Esophagus squamous epithelium (tissue), 5 donors: ENCODE measurements around the gene DBN1. TPM values are rescaled to one million over a fixed set of nuclear protein-coding genes. Genes with fewer than 3 reads are reported as not detected.
A peak's percentile ranks its signal among the peaks of the same experiment; 100 is the strongest.

Source experiments
- DNase-seq: peaks from one replicate; lab custom pipeline; 2025; lab: John Stamatoyannopoulos, UW
- H3K27ac ChIP-seq, 4 donors: fragments of 200-600 bp; sonication (generic); one replicate each; pipeline ENCODE4 v1.5.1; 2016 to 2019; ENCODE audit warnings: mild to moderate bottlenecking in 1 of 4
- H3K27me3 ChIP-seq, 4 donors: fragments of 200-600 bp; sonication (generic); 1 replicate in 3 of 4; 2 replicates in 1 of 4; pipeline versions ENCODE4 v1.5.1 to v1.6.0; 2017 to 2021; ENCODE audit warnings: antibody characterized with exemption in 1 of 4
- H3K36me3 ChIP-seq, 3 donors: fragments of 200-600 bp; sonication (generic); one replicate each; pipeline ENCODE4 v1.5.1; 2016 to 2019
- H3K4me1 ChIP-seq, 3 donors: fragments of 200-600 bp; sonication (generic); one replicate each; pipeline ENCODE4 v1.5.1; 2017 to 2019
- H3K4me3 ChIP-seq, 4 donors: fragments of 200-600 bp; sonication (generic); 1 replicate in 3 of 4; 2 replicates in 1 of 4; pipeline ENCODE4 v1.5.1; 2016 to 2019; ENCODE audit warnings: mild to moderate bottlenecking in 2 of 4, moderate library complexity in 1 of 4
- H3K9me3 ChIP-seq, 3 donors: fragments of 200-600 bp; sonication (generic); one replicate each; pipeline ENCODE4 v1.5.1; 2016 to 2019
- CTCF ChIP-seq, 6 experiments: fragments of 450-650 bp in 4 of 6; fragments of 200-600 bp in 2 of 6; sonication (generic) in 2 of 6; IDR thresholded peaks; one replicate each; pipeline ENCODE4 v1.5.1; 2016 to 2019; ENCODE audit warnings: antibody characterized with exemption in 6 of 6, mild to moderate bottlenecking in 4 of 6, moderate library complexity in 4 of 6
- POLR2A ChIP-seq, 4 donors: fragments of 450-650 bp; IDR thresholded peaks; one replicate each; pipeline ENCODE4 v1.6.1; 2017; ENCODE audit warnings: antibody characterized with exemption in 4 of 4, mild to moderate bottlenecking in 4 of 4, moderate library complexity in 3 of 4
- WGBS, 2 donors: methylation state at CpG; one replicate each; pipeline ENCODE4 v1.1.5; 2018; 5-methylcytosine and 5-hydroxymethylcytosine counted together
- intact Hi-C: fragments of 100-400 bp; cut with DNase I; formaldehyde crosslinking; loops from one replicate; pipeline ENCODE4 v1.15.0; 2022
- total RNA-seq, 4 donors: library from RNA; depleted of rRNA; stranded (reverse); fragments of >200 nt; gene quantifications; one replicate each; pipeline ENCODE4 v1.1.0, GENCODE V29; 2016
- donor health status: DM: yes; HTN: yes; CAD: no.

DBN1 gene
- total RNA-seq, 4 donors from 2014 or later, result 11.9 to 51.1 (median 27.2) TPM

- no peak overlapping the region for H3K4me3 ChIP-seq
- peaks cover 0 to under 1% (median 0%) of the 10 kb centered on the region in 4 donors for H3K27me3 ChIP-seq
- no peaks in the 10 kb centered on the region for H3K9me3 ChIP-seq
- H3K27ac ChIP-seq, result no peak overlapping the region
- WGBS, 2 donors, result 81 to 86% methylated on average over 7 to 11 of the region's 24 CpGs
- H3K36me3 ChIP-seq, result peaks cover 0 to 10% (median 0%) of the 10 kb centered on the region in 3 donors
- TF ChIP-seq CTCF (IDR thresholded peaks at IDR 0.05) (no peak), POLR2A (IDR thresholded peaks at IDR 0.05) (no peak)
- no peak for DNase-seq
- intact Hi-C loops, result loop anchor here (5.0 kb wide), 1 partner anchor 111 kb away; no protein-coding TSS in a partner anchor
- peaks cover 8 to 28% (median 12%) of the 10 kb centered on the region in 3 donors for H3K4me1 ChIP-seq
Observed at GRCh38 chr5:177503351-177504085, 30.1 kb upstream of the DBN1 start.

- intact Hi-C loops, result loop anchor here (5.0 kb wide), 1 partner anchor 111 kb away; no protein-coding TSS in a partner anchor
- H3K4me1 ChIP-seq, result peaks cover 14 to 34% (median 18%) of the 10 kb centered on the region in 3 donors
- H3K27ac ChIP-seq, result no peak overlapping the region
- H3K9me3 ChIP-seq, result no peaks in the 10 kb centered on the region
- no peak for DNase-seq
- peaks cover 0 to 7% (median 0%) of the 10 kb centered on the region in 4 donors for H3K27me3 ChIP-seq
- 48 to 61% methylated on average over 11 to 14 of the region's 16 CpGs for WGBS, 2 donors
- H3K36me3 ChIP-seq, result peaks cover 0 to 10% (median 0%) of the 10 kb centered on the region in 3 donors
- TF ChIP-seq CTCF (IDR thresholded peaks at IDR 0.05) (no peak), POLR2A (IDR thresholded peaks at IDR 0.05) (no peak)
- H3K4me3 ChIP-seq, result no peak overlapping the region
Observed at GRCh38 chr5:177502886-177503285, 29.5 kb upstream of the DBN1 start.

GRCh38 chr5:177501874-177502678, 28.6 kb upstream of the DBN1 start:
- peaks cover 0 to 10% (median 0%) of the 10 kb centered on the region in 3 donors for H3K36me3 ChIP-seq
- peaks cover 0 to 8% (median 0%) of the 10 kb centered on the region in 4 donors for H3K27me3 ChIP-seq
- H3K4me1 ChIP-seq, result peaks cover 17 to 41% (median 18%) of the 10 kb centered on the region in 3 donors
- intact Hi-C loops, result loop anchor here (5.0 kb wide), 1 partner anchor 110 kb away; no protein-coding TSS in a partner anchor
- H3K27ac ChIP-seq, result no peak overlapping the region
- DNase-seq, result no peak
- no peak for TF ChIP-seq POLR2A (IDR thresholded peaks at IDR 0.05)
- no peak for TF ChIP-seq CTCF (IDR thresholded peaks at IDR 0.05)
- 47 to 55% methylated on average over 9 of the region's 9 CpGs for WGBS, 2 donors
- H3K4me3 ChIP-seq, result no peak overlapping the region
- no peaks in the 10 kb centered on the region for H3K9me3 ChIP-seq

- H3K27ac ChIP-seq, result peak overlapping the region in 2 of 4 donors; percentile 33 to 58
- no peak overlapping the region for H3K4me3 ChIP-seq
- WGBS, 2 donors, result 4 to 7% methylated on average over 4 to 5 of the region's 10 CpGs
- peaks cover 26 to 52% (median 29%) of the 10 kb centered on the region in 3 donors for H3K4me1 ChIP-seq
- H3K9me3 ChIP-seq, result no peaks in the 10 kb centered on the region
- DNase-seq, result peak; percentile 37
- peak; percentile 83 to 93 (median 92) for TF ChIP-seq CTCF (IDR thresholded peaks at IDR 0.05)
- TF ChIP-seq POLR2A (IDR thresholded peaks at IDR 0.05), result no peak
- H3K27me3 ChIP-seq, result peaks cover 0 to 8% (median 0%) of the 10 kb centered on the region in 4 donors
- intact Hi-C loops, result loop anchor here (5.0 kb wide), 1 partner anchor 109 kb away; no protein-coding TSS in a partner anchor
- peaks cover 0 to 10% (median 0%) of the 10 kb centered on the region in 3 donors for H3K36me3 ChIP-seq
Observed at GRCh38 chr5:177500685-177501522, 27.5 kb upstream of the DBN1 start.
